Measurements from ENCODE around the gene NRAP. TPM values are rescaled to one million over a fixed set of nuclear protein-coding genes. Genes with fewer than 3 reads are reported as not detected.

The NRAP gene
- total RNA-seq (0.05 TPM), polyA plus RNA-seq (0.07 TPM)
- long read RNA-seq, donor 1 = 0 reads
- long read RNA-seq, donor 2 = 0 reads
- long read RNA-seq, donor 3 = 0 reads
- long read RNA-seq, donor 4 = 0 reads
- long read RNA-seq, donor 5 = 0 reads
- long read RNA-seq, donor 6 = 0 reads
- long read RNA-seq, donor 7 = 0 reads
- long read RNA-seq, donor 8 = 0 reads
- long read RNA-seq, donor 9 = 0 reads
- long read RNA-seq, donor 10 = 0 reads

GRCh38 chr10:113663908-113664307 is at the start of gene NRAP:
Gene NRAP, minus strand, starts transcription at chr10:113664041. Its CDS starts 159 bp downstream, at chr10:113663882.
- Histone ChIP-seq H3K9me3 (ENCODE audit: control insufficient read depth in 2 of 2, insufficient read depth in 1 of 2, low read length in 1 of 2) (no peaks in the 10 kb centered on the region), H3K4me3 (ENCODE audit: low read length in 2 of 2) (no peak within 1 kb of the TSS), H3K36me3 (ENCODE audit: control insufficient read depth in 2 of 2, insufficient read depth in 2 of 2, low read length in 1 of 2) (no peaks in the 10 kb centered on the region), H3K4me1 (ENCODE audit: control insufficient read depth in 2 of 2, insufficient read depth in 2 of 2, low read length in 2 of 2) (no peaks in the 10 kb centered on the region), H3K27ac (ENCODE audit: low read depth in 1 of 2, low read length in 1 of 2) (no peak within 1 kb of the TSS), H3K27me3 (ENCODE audit: control insufficient read depth in 2 of 2, insufficient read depth in 1 of 2, low read length in 1 of 2) (no peaks in the 10 kb centered on the region)
- DNase-seq (ENCODE audit: low read depth in 6 of 9, low spot score in 9 of 9) = no peak
- WGBS = 88% methylated on average over 5 of the region's 5 CpGs

GRCh38 chr10:113713640-113713982 is 49.8 kb upstream of the NRAP start:
- Histone ChIP-seq H3K27me3 (ENCODE audit: control insufficient read depth in 2 of 2, insufficient read depth in 1 of 2, low read length in 1 of 2) (no peaks in the 10 kb centered on the region), H3K36me3 (ENCODE audit: control insufficient read depth in 2 of 2, insufficient read depth in 2 of 2, low read length in 1 of 2) (peaks cover 0 to 16% of the 10 kb centered on the region in 2 donors), H3K4me1 (ENCODE audit: control insufficient read depth in 2 of 2, insufficient read depth in 2 of 2, low read length in 2 of 2) (peaks cover 0 to 4% of the 10 kb centered on the region in 2 donors), H3K9me3 (ENCODE audit: control insufficient read depth in 2 of 2, insufficient read depth in 1 of 2, low read length in 1 of 2) (peaks cover 0 to 4% of the 10 kb centered on the region in 2 donors), H3K4me3 (ENCODE audit: low read length in 2 of 2) (no peak overlapping the region), H3K27ac (ENCODE audit: low read depth in 1 of 2, low read length in 1 of 2) (no peak overlapping the region)
- no peak for DNase-seq (ENCODE audit: low read depth in 6 of 9, low spot score in 9 of 9)
- 95% methylated on average over 2 of the region's 2 CpGs for WGBS

- Histone ChIP-seq H3K27me3 (ENCODE audit: control insufficient read depth in 2 of 2, insufficient read depth in 1 of 2, low read length in 1 of 2) (no peaks in the 10 kb centered on the region), H3K4me3 (ENCODE audit: low read length in 2 of 2) (no peak overlapping the region), H3K4me1 (ENCODE audit: control insufficient read depth in 2 of 2, insufficient read depth in 2 of 2, low read length in 2 of 2) (peaks cover 0 to 4% of the 10 kb centered on the region in 2 donors), H3K36me3 (ENCODE audit: control insufficient read depth in 2 of 2, insufficient read depth in 2 of 2, low read length in 1 of 2) (peaks cover 0 to 16% of the 10 kb centered on the region in 2 donors), H3K27ac (ENCODE audit: low read depth in 1 of 2, low read length in 1 of 2) (no peak overlapping the region), H3K9me3 (ENCODE audit: control insufficient read depth in 2 of 2, insufficient read depth in 1 of 2, low read length in 1 of 2) (peaks cover 0 to 4% of the 10 kb centered on the region in 2 donors)
- DNase-seq (ENCODE audit: low read depth in 6 of 9, low spot score in 9 of 9) = no peak
- 90% methylated on average over 8 of the region's 8 CpGs for WGBS
These were observed 49.2 kb upstream of the NRAP start for GRCh38 chr10:113712755-113713639.

GRCh38 chr10:113712024-113712423 is 48.2 kb upstream of the NRAP start:
- Histone ChIP-seq H3K4me1 (ENCODE audit: control insufficient read depth in 2 of 2, insufficient read depth in 2 of 2, low read length in 2 of 2) (peaks cover 4 to 10% of the 10 kb centered on the region in 2 donors), H3K9me3 (ENCODE audit: control insufficient read depth in 2 of 2, insufficient read depth in 1 of 2, low read length in 1 of 2) (peaks cover 0 to 4% of the 10 kb centered on the region in 2 donors), H3K36me3 (ENCODE audit: control insufficient read depth in 2 of 2, insufficient read depth in 2 of 2, low read length in 1 of 2) (peaks cover 0 to 16% of the 10 kb centered on the region in 2 donors), H3K4me3 (ENCODE audit: low read length in 2 of 2) (no peak overlapping the region), H3K27ac (ENCODE audit: low read depth in 1 of 2, low read length in 1 of 2) (no peak overlapping the region), H3K27me3 (ENCODE audit: control insufficient read depth in 2 of 2, insufficient read depth in 1 of 2, low read length in 1 of 2) (no peaks in the 10 kb centered on the region)
- WGBS = 97% methylated on average over 3 of the region's 3 CpGs
- no peak for DNase-seq (ENCODE audit: low read depth in 6 of 9, low spot score in 9 of 9)

- no peaks in the 10 kb centered on the region for H3K27me3 ChIP-seq (ENCODE audit: control insufficient read depth in 2 of 2, insufficient read depth in 1 of 2, low read length in 1 of 2)
- peaks cover 0 to 16% of the 10 kb centered on the region in 2 donors for H3K36me3 ChIP-seq (ENCODE audit: control insufficient read depth in 2 of 2, insufficient read depth in 2 of 2, low read length in 1 of 2)
- H3K4me3 ChIP-seq (ENCODE audit: low read length in 2 of 2) = no peak overlapping the region
- H3K4me1 ChIP-seq (ENCODE audit: control insufficient read depth in 2 of 2, insufficient read depth in 2 of 2, low read length in 2 of 2) = peaks cover 5 to 15% of the 10 kb centered on the region in 2 donors
- 87% methylated on average over 2 of the region's 2 CpGs for WGBS
- no peak for DNase-seq (ENCODE audit: low read depth in 6 of 9, low spot score in 9 of 9)
- peaks cover 0 to 4% of the 10 kb centered on the region in 2 donors for H3K9me3 ChIP-seq (ENCODE audit: control insufficient read depth in 2 of 2, insufficient read depth in 1 of 2, low read length in 1 of 2)
- no peak overlapping the region for H3K27ac ChIP-seq (ENCODE audit: low read depth in 1 of 2, low read length in 1 of 2)
These were observed 47.3 kb upstream of the NRAP start for GRCh38 chr10:113711142-113711541.

- peaks cover 5 to 15% of the 10 kb centered on the region in 2 donors for H3K4me1 ChIP-seq (ENCODE audit: control insufficient read depth in 2 of 2, insufficient read depth in 2 of 2, low read length in 2 of 2)
- 80% methylated on average over 8 of the region's 8 CpGs for WGBS
These were observed 45.5 kb upstream of the NRAP start for GRCh38 chr10:113709221-113709838.

GRCh38 chr10:113708640-113709039 is 44.8 kb upstream of the NRAP start:
- no peaks in the 10 kb centered on the region for H3K27me3 ChIP-seq (ENCODE audit: control insufficient read depth in 2 of 2, insufficient read depth in 1 of 2, low read length in 1 of 2)
- no peaks in the 10 kb centered on the region for H3K9me3 ChIP-seq (ENCODE audit: control insufficient read depth in 2 of 2, insufficient read depth in 1 of 2, low read length in 1 of 2)
- 95% methylated on average over 6 of the region's 6 CpGs for WGBS
- no peak for DNase-seq (ENCODE audit: low read depth in 6 of 9, low spot score in 9 of 9)
- H3K36me3 ChIP-seq (ENCODE audit: control insufficient read depth in 2 of 2, insufficient read depth in 2 of 2, low read length in 1 of 2) = peaks cover 5 to 13% of the 10 kb centered on the region in 2 donors
- peaks cover 5 to 15% of the 10 kb centered on the region in 2 donors for H3K4me1 ChIP-seq (ENCODE audit: control insufficient read depth in 2 of 2, insufficient read depth in 2 of 2, low read length in 2 of 2)
- no peak overlapping the region for H3K4me3 ChIP-seq (ENCODE audit: low read length in 2 of 2)
- H3K27ac ChIP-seq (ENCODE audit: low read depth in 1 of 2, low read length in 1 of 2) = no peak overlapping the region

More at GRCh38 chr10:113709221-113709838, 45.5 kb upstream of the NRAP start:
- H3K9me3 ChIP-seq (ENCODE audit: control insufficient read depth in 2 of 2, insufficient read depth in 1 of 2, low read length in 1 of 2) = no peaks in the 10 kb centered on the region
- peak in 2 of 9 donors; percentile 18 to 22 for DNase-seq (ENCODE audit: low read depth in 6 of 9, low spot score in 9 of 9)
- H3K27me3 ChIP-seq (ENCODE audit: control insufficient read depth in 2 of 2, insufficient read depth in 1 of 2, low read length in 1 of 2) = no peaks in the 10 kb centered on the region
- no peak overlapping the region for H3K4me3 ChIP-seq (ENCODE audit: low read length in 2 of 2)
- peaks cover 0 to 13% of the 10 kb centered on the region in 2 donors for H3K36me3 ChIP-seq (ENCODE audit: control insufficient read depth in 2 of 2, insufficient read depth in 2 of 2, low read length in 1 of 2)
- no peak overlapping the region for H3K27ac ChIP-seq (ENCODE audit: low read depth in 1 of 2, low read length in 1 of 2)

GRCh38 chr10:113706623-113707022 is 42.8 kb upstream of the NRAP start:
- peaks cover 6 to 11% of the 10 kb centered on the region in 2 donors for H3K36me3 ChIP-seq (ENCODE audit: control insufficient read depth in 2 of 2, insufficient read depth in 2 of 2, low read length in 1 of 2)
- H3K4me1 ChIP-seq (ENCODE audit: control insufficient read depth in 2 of 2, insufficient read depth in 2 of 2, low read length in 2 of 2) = peaks cover 5 to 15% of the 10 kb centered on the region in 2 donors
- H3K9me3 ChIP-seq (ENCODE audit: control insufficient read depth in 2 of 2, insufficient read depth in 1 of 2, low read length in 1 of 2) = no peaks in the 10 kb centered on the region
- H3K4me3 ChIP-seq (ENCODE audit: low read length in 2 of 2) = no peak overlapping the region
- 85% methylated on average over 5 of the region's 5 CpGs for WGBS
- H3K27me3 ChIP-seq (ENCODE audit: control insufficient read depth in 2 of 2, insufficient read depth in 1 of 2, low read length in 1 of 2) = no peaks in the 10 kb centered on the region
- H3K27ac ChIP-seq (ENCODE audit: low read depth in 1 of 2, low read length in 1 of 2) = no peak overlapping the region
- no peak for DNase-seq (ENCODE audit: low read depth in 6 of 9, low spot score in 9 of 9)

GRCh38 chr10:113705344-113705652 is 41.5 kb upstream of the NRAP start:
- Histone ChIP-seq H3K27me3 (ENCODE audit: control insufficient read depth in 2 of 2, insufficient read depth in 1 of 2, low read length in 1 of 2) (no peaks in the 10 kb centered on the region), H3K4me3 (ENCODE audit: low read length in 2 of 2) (no peak overlapping the region), H3K27ac (ENCODE audit: low read depth in 1 of 2, low read length in 1 of 2) (no peak overlapping the region), H3K36me3 (ENCODE audit: control insufficient read depth in 2 of 2, insufficient read depth in 2 of 2, low read length in 1 of 2) (peaks cover 3 to 6% of the 10 kb centered on the region in 2 donors), H3K4me1 (ENCODE audit: control insufficient read depth in 2 of 2, insufficient read depth in 2 of 2, low read length in 2 of 2) (peaks cover 5 to 15% of the 10 kb centered on the region in 2 donors), H3K9me3 (ENCODE audit: control insufficient read depth in 2 of 2, insufficient read depth in 1 of 2, low read length in 1 of 2) (no peaks in the 10 kb centered on the region)
- DNase-seq (ENCODE audit: low read depth in 6 of 9, low spot score in 9 of 9) = no peak

Data from thymus (tissue), 14 donors.